Kasumi-1 (cell line): Measurements from ENCODE around the gene PSMD7.

Experiments
- DNase-seq, 2 experiments: peaks; one replicate each; lab custom pipeline; 2025; lab: John Stamatoyannopoulos, UW

PSMD7 gene

GRCh38 chr16:74296432-74297144, at the start of gene PSMD7:
Gene PSMD7, plus strand, starts transcription at chr16:74296814. Its CDS starts 101 bp downstream, at chr16:74296915.
- peak; percentile 89 to 92 for DNase-seq

GRCh38 chr16:74249254-74249653, 47.4 kb upstream of the PSMD7 start:
- no peak for DNase-seq

GRCh38 chr16:74249846-74250245, 46.8 kb upstream of the PSMD7 start:
- DNase-seq, result no peak

GRCh38 chr16:74252329-74252728, 44.3 kb upstream of the PSMD7 start:
- peak; percentile 33 to 38 for DNase-seq

GRCh38 chr16:74253161-74253938, 43.3 kb upstream of the PSMD7 start:
- no peak for DNase-seq

- no peak for DNase-seq
These were observed 39.6 kb upstream of the PSMD7 start for GRCh38 chr16:74257061-74257460.

- DNase-seq, result peak; percentile 41 to 47
These were observed 35.5 kb upstream of the PSMD7 start for GRCh38 chr16:74261068-74261467.

GRCh38 chr16:74264811-74265210, 31.8 kb upstream of the PSMD7 start:
- no peak for DNase-seq

GRCh38 chr16:74268372-74268782, 28.2 kb upstream of the PSMD7 start:
- DNase-seq, result no peak

GRCh38 chr16:74271872-74272271, 24.7 kb upstream of the PSMD7 start:
- no peak for DNase-seq

GRCh38 chr16:74275031-74275636, 21.5 kb upstream of the PSMD7 start:
- DNase-seq, result peak; percentile 49 to 68

- no peak for DNase-seq
These were observed 20.9 kb upstream of the PSMD7 start for GRCh38 chr16:74275711-74276110.

GRCh38 chr16:74277974-74278373, 18.6 kb upstream of the PSMD7 start:
- DNase-seq, result no peak

GRCh38 chr16:74279266-74279665, 17.3 kb upstream of the PSMD7 start:
- no peak for DNase-seq

GRCh38 chr16:74279805-74280204, 16.8 kb upstream of the PSMD7 start:
- DNase-seq, result no peak

GRCh38 chr16:74280448-74280847, 16.2 kb upstream of the PSMD7 start:
- peak; percentile 17 to 35 for DNase-seq

GRCh38 chr16:74281300-74281699, 15.3 kb upstream of the PSMD7 start:
- no peak for DNase-seq

- no peak for DNase-seq
These were observed 12.9 kb upstream of the PSMD7 start for GRCh38 chr16:74283716-74284115.

- no peak for DNase-seq
These were observed 8.5 kb upstream of the PSMD7 start for GRCh38 chr16:74288065-74288464.

GRCh38 chr16:74290356-74290755, 6.3 kb upstream of the PSMD7 start:
- DNase-seq, result no peak

GRCh38 chr16:74291176-74291575, 5.4 kb upstream of the PSMD7 start:
- DNase-seq, result no peak

- no peak for DNase-seq
These were observed 4.9 kb upstream of the PSMD7 start for GRCh38 chr16:74291577-74292208.

- peak; percentile 76 to 81 for DNase-seq
These were observed 546 bp upstream of the PSMD7 start for GRCh38 chr16:74296104-74296431.
